ENCODE measurements around the gene PLCB1. TPM values are rescaled to one million over a fixed set of nuclear protein-coding genes. Genes with fewer than 3 reads are reported as not detected.

PLCB1 gene
- total RNA-seq, 1 experiment from 2014 or later, result 4.4 TPM

- no TSS peak for BruUV-seq (replicated peaks)
- Histone ChIP-seq H3K4me2 (ENCODE audit: low read length) (no peak overlapping the region), H3K4me1 (ENCODE audit: insufficient read depth, low read length) (no peaks in the 10 kb centered on the region), H3K9ac (ENCODE audit: low read length) (no peak overlapping the region), H3K9me3 (ENCODE audit: low read length) (peaks cover 6% of the 10 kb centered on the region; the same call in 1 of the 2 replicates), H3K4me3 (ENCODE audit: low read length) (no peak overlapping the region), H3K27ac (ENCODE audit: low read length) (no peak overlapping the region), H3K36me3 (ENCODE audit: low read depth, low read length) (no peaks in the 10 kb centered on the region), H3F3A (ENCODE audit: low read length, unreplicated experiment) (no peaks in the 10 kb centered on the region), H3K27me3 (ENCODE audit: low read length) (no peaks in the 10 kb centered on the region), H4K20me1 (ENCODE audit: low read length) (no peaks in the 10 kb centered on the region), H3K79me2 (ENCODE audit: low read length) (no peaks in the 10 kb centered on the region), H3K9me2 (replicated peaks; ENCODE audit: low read length) (no peaks in the 10 kb centered on the region), H2AFZ (ENCODE audit: low read length) (no peak overlapping the region)
- CTCF ChIA-PET, result no interaction called here
- intact Hi-C loops (cut with micrococcal nuclease), result no loop called here
- no peak for ATAC-seq
- TF ChIP-seq, protein P1, sequence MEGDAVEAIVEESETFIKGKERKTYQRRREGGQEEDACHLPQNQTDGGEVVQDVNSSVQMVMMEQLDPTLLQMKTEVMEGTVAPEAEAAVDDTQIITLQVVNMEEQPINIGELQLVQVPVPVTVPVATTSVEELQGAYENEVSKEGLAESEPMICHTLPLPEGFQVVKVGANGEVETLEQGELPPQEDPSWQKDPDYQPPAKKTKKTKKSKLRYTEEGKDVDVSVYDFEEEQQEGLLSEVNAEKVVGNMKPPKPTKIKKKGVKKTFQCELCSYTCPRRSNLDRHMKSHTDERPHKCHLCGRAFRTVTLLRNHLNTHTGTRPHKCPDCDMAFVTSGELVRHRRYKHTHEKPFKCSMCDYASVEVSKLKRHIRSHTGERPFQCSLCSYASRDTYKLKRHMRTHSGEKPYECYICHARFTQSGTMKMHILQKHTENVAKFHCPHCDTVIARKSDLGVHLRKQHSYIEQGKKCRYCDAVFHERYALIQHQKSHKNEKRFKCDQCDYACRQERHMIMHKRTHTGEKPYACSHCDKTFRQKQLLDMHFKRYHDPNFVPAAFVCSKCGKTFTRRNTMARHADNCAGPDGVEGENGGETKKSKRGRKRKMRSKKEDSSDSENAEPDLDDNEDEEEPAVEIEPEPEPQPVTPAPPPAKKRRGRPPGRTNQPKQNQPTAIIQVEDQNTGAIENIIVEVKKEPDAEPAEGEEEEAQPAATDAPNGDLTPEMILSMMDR (conservative IDR thresholded peaks at IDR 0.05; ENCODE audit: low read depth, low read length), result no peak
- no peak for TF ChIP-seq EZH2phosphoT487 (IDR thresholded peaks at IDR 0.05; ENCODE audit: borderline replicate concordance, low read length)
- no peak for TF ChIP-seq EZH2 (IDR thresholded peaks at IDR 0.05; ENCODE audit: low read length, unreplicated experiment)
- POLR2A ChIA-PET (ENCODE audit: unreplicated experiment), result no interaction called here
- DNase-seq, result no peak
Measured at GRCh38 chr20:8689337-8689736, 557.3 kb downstream of the PLCB1 start.

- CTCF ChIA-PET, result no interaction called here
- no peaks in the 10 kb centered on the region for H4K20me1 ChIP-seq (ENCODE audit: low read length)
- H3K79me2 ChIP-seq (ENCODE audit: low read length), result no peaks in the 10 kb centered on the region
- H3K4me2 ChIP-seq (ENCODE audit: low read length), result no peak overlapping the region
- no peaks in the 10 kb centered on the region for H3K4me1 ChIP-seq (ENCODE audit: insufficient read depth, low read length)
- H3K27ac ChIP-seq (ENCODE audit: low read length), result no peak overlapping the region
- H2AFZ ChIP-seq (ENCODE audit: low read length), result no peak overlapping the region
- POLR2A ChIA-PET (ENCODE audit: unreplicated experiment), result interaction anchor here (0.6 kb wide), 1 partner anchor 647 kb away, joined by 3 read pairs; no protein-coding TSS in a partner anchor
- no peaks in the 10 kb centered on the region for H3K27me3 ChIP-seq (ENCODE audit: low read length)
- H3K36me3 ChIP-seq (ENCODE audit: low read depth, low read length), result no peaks in the 10 kb centered on the region
- no peak for DNase-seq
- H3K4me3 ChIP-seq (ENCODE audit: low read length), result no peak overlapping the region
- BruUV-seq (replicated peaks), result no TSS peak
- ATAC-seq, result no peak
- no peak overlapping the region for H3K9ac ChIP-seq (ENCODE audit: low read length)
- H3K9me3 ChIP-seq (ENCODE audit: low read length), result peaks cover 6% of the 10 kb centered on the region; the same call in 1 of the 2 replicates
- H3K9me2 ChIP-seq (replicated peaks; ENCODE audit: low read length), result no peaks in the 10 kb centered on the region
- intact Hi-C loops (cut with micrococcal nuclease), result no loop called here
- H3F3A ChIP-seq (ENCODE audit: low read length, unreplicated experiment), result no peaks in the 10 kb centered on the region
- TF ChIP-seq EZH2phosphoT487 (IDR thresholded peaks at IDR 0.05; ENCODE audit: borderline replicate concordance, low read length) (no peak), EZH2 (IDR thresholded peaks at IDR 0.05; ENCODE audit: low read length, unreplicated experiment) (no peak)
- TF ChIP-seq, protein P1 (conservative IDR thresholded peaks at IDR 0.05; ENCODE audit: low read depth, low read length), result no peak
Measured at GRCh38 chr20:8690074-8690473, 558.0 kb downstream of the PLCB1 start.

GRCh38 chr20:8693709-8694108 is 561.6 kb downstream of the PLCB1 start:
- Histone ChIP-seq H3K9me3 (ENCODE audit: low read length) (peaks cover 6% of the 10 kb centered on the region; the same call in 1 of the 2 replicates), H3K79me2 (ENCODE audit: low read length) (no peaks in the 10 kb centered on the region), H3K4me2 (ENCODE audit: low read length) (no peak overlapping the region), H3K4me3 (ENCODE audit: low read length) (no peak overlapping the region), H3K9me2 (replicated peaks; ENCODE audit: low read length) (no peaks in the 10 kb centered on the region), H3K4me1 (ENCODE audit: insufficient read depth, low read length) (no peaks in the 10 kb centered on the region), H3K27me3 (ENCODE audit: low read length) (no peaks in the 10 kb centered on the region), H3F3A (ENCODE audit: low read length, unreplicated experiment) (no peaks in the 10 kb centered on the region), H4K20me1 (ENCODE audit: low read length) (no peaks in the 10 kb centered on the region), H2AFZ (ENCODE audit: low read length) (no peak overlapping the region), H3K36me3 (ENCODE audit: low read depth, low read length) (no peaks in the 10 kb centered on the region), H3K9ac (ENCODE audit: low read length) (no peak overlapping the region), H3K27ac (ENCODE audit: low read length) (no peak overlapping the region)
- ChIA-PET POLR2A (ENCODE audit: unreplicated experiment) (no interaction called here), CTCF (no interaction called here)
- TF ChIP-seq, protein P1 (conservative IDR thresholded peaks at IDR 0.05; ENCODE audit: low read depth, low read length), result no peak
- no peak for TF ChIP-seq EZH2phosphoT487 (IDR thresholded peaks at IDR 0.05; ENCODE audit: borderline replicate concordance, low read length)
- TF ChIP-seq EZH2 (IDR thresholded peaks at IDR 0.05; ENCODE audit: low read length, unreplicated experiment), result no peak
- no peak for ATAC-seq
- DNase-seq, result no peak
- no TSS peak for BruUV-seq (replicated peaks)
- intact Hi-C loops (cut with micrococcal nuclease), result no loop called here

Data from PC-3 (cell line).